OCI-LY3 (cell line): ENCODE data around the gene PRM3.

Experiments used
- EZH2phosphoT487 ChIP-seq: fragments of 200-600 bp; shearing (Covaris generic); IDR thresholded peaks from 2 replicates; pipeline ENCODE4 v1.6.1; 2018; ENCODE audit warnings: antibody characterized with exemption, mixed run types, low read depth
- TF ChIP-seq, protein P1 (sequence below): fragments of 200-600, 300-600 bp; sonication (generic); IDR thresholded peaks from 2 replicates; pipeline ENCODE4 v1.5.1; 2014; ENCODE audit warnings: antibody characterized with exemption, low read length, low read depth

GRCh38 chr16:11249233-11250061 lies 24.0 kb downstream of the PRM3 start:
- TF ChIP-seq, protein P1, sequence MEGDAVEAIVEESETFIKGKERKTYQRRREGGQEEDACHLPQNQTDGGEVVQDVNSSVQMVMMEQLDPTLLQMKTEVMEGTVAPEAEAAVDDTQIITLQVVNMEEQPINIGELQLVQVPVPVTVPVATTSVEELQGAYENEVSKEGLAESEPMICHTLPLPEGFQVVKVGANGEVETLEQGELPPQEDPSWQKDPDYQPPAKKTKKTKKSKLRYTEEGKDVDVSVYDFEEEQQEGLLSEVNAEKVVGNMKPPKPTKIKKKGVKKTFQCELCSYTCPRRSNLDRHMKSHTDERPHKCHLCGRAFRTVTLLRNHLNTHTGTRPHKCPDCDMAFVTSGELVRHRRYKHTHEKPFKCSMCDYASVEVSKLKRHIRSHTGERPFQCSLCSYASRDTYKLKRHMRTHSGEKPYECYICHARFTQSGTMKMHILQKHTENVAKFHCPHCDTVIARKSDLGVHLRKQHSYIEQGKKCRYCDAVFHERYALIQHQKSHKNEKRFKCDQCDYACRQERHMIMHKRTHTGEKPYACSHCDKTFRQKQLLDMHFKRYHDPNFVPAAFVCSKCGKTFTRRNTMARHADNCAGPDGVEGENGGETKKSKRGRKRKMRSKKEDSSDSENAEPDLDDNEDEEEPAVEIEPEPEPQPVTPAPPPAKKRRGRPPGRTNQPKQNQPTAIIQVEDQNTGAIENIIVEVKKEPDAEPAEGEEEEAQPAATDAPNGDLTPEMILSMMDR, result no peak
- TF ChIP-seq EZH2phosphoT487, result no peak
